HepG2 (cell line): Measurements from ENCODE around the gene TGFB2. TPM values are rescaled to one million over a fixed set of nuclear protein-coding genes. Genes with fewer than 3 reads are reported as not detected.

ENCODE experiments used
- ATAC-seq: fragments of 200-7000 bp; cut with Tn5 transposase; 3 replicates; pipeline ENCODE4 v1.9.1; 2020; ENCODE audit warnings: mild to moderate bottlenecking, moderate library complexity
- BruUV-seq: library from RNA; stranded (reverse); fragments of 400-500 nt; replicated peaks from 2 replicates; lab custom pipeline; 2021; lab: Mats Ljungman, UMichigan
- CTCF ChIA-PET: fragments of 300-600 bp; formaldehyde crosslinking; extraction: SDS; loops from one replicate; lab custom pipeline; 2021; ENCODE audit warnings: low total read pairs, inconsistent platforms, low intra/inter-chr PET ratio; lab: Yijun Ruan, JAX
- POLR2A ChIA-PET: fragments of 350-600 bp; sonication (Branson Sonifier 250); formaldehyde crosslinking; loops from one replicate; lab custom pipeline; 2020; ENCODE audit warnings: antibody characterized with exemption, inconsistent platforms; lab: Yijun Ruan, JAX
- DNase-seq: peaks from one replicate; pipeline ENCODE4 v3.0.0-alpha.2; 2015; ENCODE audit warnings: low spot score
- FAIRE-seq: peaks from 3 replicates; lab custom pipeline; 2011; peaks lifted over from hg19 to GRCh38; lab: Jason Lieb, UNC
- H2AFZ ChIP-seq: one replicate; pipeline ENCODE4 v1.6.1; 2011; ENCODE audit warnings: low read length, inconsistent platforms
- H3K27ac ChIP-seq: fragments of 300-600 bp; 3 replicates; pipeline ENCODE4 v1.8.0; 2011; ENCODE audit warnings: mixed run types, mild to moderate bottlenecking, mixed read lengths, low read length, inconsistent platforms; ENCODE audit not compliant: insufficient read depth; ENCODE audit errors: extremely low read length
- H3K27me3 ChIP-seq, 2 experiments: fragments of 200-600 bp in 1 of 2; 2 replicates in 1 of 2; 3 replicates in 1 of 2; pipeline versions ENCODE4 v1.6.0 to v1.8.0; 2011; ENCODE audit warnings: low read length in 2 of 2, mild to moderate bottlenecking in 2 of 2, moderate library complexity in 2 of 2, inconsistent platforms in 1 of 2; ENCODE audit not compliant: insufficient read depth in 2 of 2, control insufficient read depth in 1 of 2
- H3K36me3 ChIP-seq, 2 experiments: fragments of 200-600 bp in 1 of 2; replicated peaks in 1 of 2; 2 replicates in 1 of 2; 3 replicates in 1 of 2; pipeline versions ENCODE4 v1.5.1 to v1.8.0; 2011; ENCODE audit warnings: low read length in 2 of 2, inconsistent platforms in 1 of 2; ENCODE audit not compliant: insufficient read depth in 2 of 2, control insufficient read depth in 1 of 2
- H3K4me1 ChIP-seq: 2 replicates; pipeline ENCODE4 v1.5.1; 2012; ENCODE audit warnings: low read length, inconsistent platforms; ENCODE audit not compliant: insufficient read depth
- H3K4me2 ChIP-seq: 2 replicates; pipeline ENCODE4 v1.6.0; 2011; ENCODE audit warnings: low read depth, low read length, inconsistent platforms
- H3K4me3 ChIP-seq, 3 experiments: fragments of 200-600 bp in 1 of 3; sonication (generic), shearing (Covaris generic) in 1 of 3; replicated peaks in 1 of 3; 2 replicates each; pipeline ENCODE4 v1.5.1; 2011 to 2016; ENCODE audit warnings: low read length in 3 of 3, inconsistent platforms in 2 of 3, low read depth in 2 of 3, mild to moderate bottlenecking in 2 of 3, control low read depth in 1 of 3, mixed read lengths in 1 of 3; ENCODE audit not compliant: insufficient read depth in 1 of 3
- H3K79me2 ChIP-seq: one replicate; pipeline ENCODE4 v1.6.1; 2011; ENCODE audit warnings: low read length, inconsistent platforms; ENCODE audit not compliant: insufficient read depth
- H3K9ac ChIP-seq: 2 replicates; pipeline ENCODE4 v1.6.0; 2011; ENCODE audit warnings: mild to moderate bottlenecking, low read depth, low read length, inconsistent platforms; ENCODE audit not compliant: insufficient read depth
- H3K9me3 ChIP-seq: 2 replicates; pipeline ENCODE4 v1.5.1; 2012; ENCODE audit warnings: mild to moderate bottlenecking, low read length
- H4K20me1 ChIP-seq: 2 replicates; pipeline ENCODE4 v1.6.0; 2011; ENCODE audit warnings: inconsistent platforms, mild to moderate bottlenecking, low read length, moderate library complexity; ENCODE audit not compliant: insufficient read depth
- ISL2 ChIP-seq: sonication (generic); formaldehyde crosslinking; IDR thresholded peaks from 2 replicates; pipeline ENCODE4 v1.5.0; 2020; ENCODE audit warnings: missing genetic modification reagents
- NCOA2 ChIP-seq: sonication (generic); formaldehyde crosslinking; IDR thresholded peaks from 2 replicates; pipeline ENCODE4 v1.8.0; 2022; ENCODE audit warnings: inconsistent platforms
- TCF7 ChIP-seq: sonication (generic); IDR thresholded peaks from 2 replicates; pipeline ENCODE4 v1.6.1; 2016; ENCODE audit warnings: antibody characterized with exemption, low read depth
- ZFP37 ChIP-seq: sonication (generic); formaldehyde crosslinking; IDR thresholded peaks from 2 replicates; pipeline ENCODE4 v1.4.0; 2020; ENCODE audit warnings: missing genetic modification reagents, borderline replicate concordance
- ZMYM3 ChIP-seq: sonication (generic); formaldehyde crosslinking; IDR thresholded peaks from 2 replicates; pipeline ENCODE4 v1.5.1; 2020; ENCODE audit warnings: mild to moderate bottlenecking, missing genetic modification reagents
- ZNF484 ChIP-seq: sonication (generic); formaldehyde crosslinking; IDR thresholded peaks from 2 replicates; pipeline ENCODE4 v1.5.1; 2020; ENCODE audit warnings: mild to moderate bottlenecking, low read depth, missing genetic modification reagents, borderline replicate concordance
- ZNF569 ChIP-seq: sonication (generic); formaldehyde crosslinking; IDR thresholded peaks from 2 replicates; pipeline ENCODE4 v1.5.0; 2020; ENCODE audit warnings: mild to moderate bottlenecking, missing genetic modification reagents, moderate library complexity, borderline replicate concordance
- ZNF766 ChIP-seq: sonication (generic); formaldehyde crosslinking; IDR thresholded peaks from 2 replicates; pipeline ENCODE4 v1.5.0; 2020; ENCODE audit warnings: missing genetic modification reagents, borderline replicate concordance
- WGBS: methylation state at CpG from one replicate; pipeline ENCODE4 v1.1.6; 2017; ENCODE audit warnings: low lambda C conversion rate; 5-methylcytosine and 5-hydroxymethylcytosine counted together
- in situ Hi-C: cut with HindIII; loops from 2 replicates; pipeline ENCODE4 v1.10.0; 2017; ENCODE audit warnings: low pct_unique_long_range_greater_than_20kb; ENCODE audit not compliant: extremely low pct_ligation_motif_present
- intact Hi-C: fragments of 100-400 bp; cut with micrococcal nuclease; formaldehyde crosslinking; loops from one replicate; pipeline ENCODE4 v1.10.0; 2022; ENCODE audit not compliant: unreplicated experiment
- polyA plus RNA-seq, 8 experiments: library from polyadenylated mRNA; depleted of rRNA in 3 of 8; stranded (reverse) in 7 of 8; unstranded in 1 of 8; fragments of >200 nt; fragmentation: Illumina TruSeq in 4 of 8; extraction: Trizol in 4 of 8; gene quantifications; 2 replicates each; pipeline versions ENCODE4 v1.2.1 to v1.2.3, GENCODE V29; 2011 to 2016; ENCODE audit warnings: low read depth in 4 of 8, missing spikeins in 1 of 8, mixed read lengths in 1 of 8; ENCODE audit not compliant: insufficient read depth in 1 of 8
- total RNA-seq, 5 experiments: library from RNA; depleted of rRNA; stranded (reverse); fragments of >200 nt; fragmentation: Illumina TruSeq; extraction: Trizol; gene quantifications; 2 replicates each; pipeline ENCODE4 v1.2.3, GENCODE V29; 2016; ENCODE audit warnings: low read depth in 1 of 5
- TF ChIP-seq, protein P1 (sequence below): sonication (generic); formaldehyde crosslinking; IDR thresholded peaks from 2 replicates; pipeline ENCODE4 v1.9.0; 2021; ENCODE audit warnings: missing genetic modification reagents, borderline replicate concordance
- TF ChIP-seq, protein P2 (sequence below): fragments of 450-650 bp; IDR thresholded peaks from 2 replicates; pipeline ENCODE4 v1.6.1; 2016
- TF ChIP-seq, protein P3 (sequence below): sonication (generic); formaldehyde crosslinking; IDR thresholded peaks from 2 replicates; pipeline ENCODE4 v1.4.0; 2020; ENCODE audit warnings: mild to moderate bottlenecking, missing genetic modification reagents

Gene TGFB2
- total and polyA plus RNA-seq, 2 of the 13 experiments (the other 11 are each of a cell fraction or from before 2014, with no cell fraction given), result 0.07 TPM; not detected in 1

DNA sequence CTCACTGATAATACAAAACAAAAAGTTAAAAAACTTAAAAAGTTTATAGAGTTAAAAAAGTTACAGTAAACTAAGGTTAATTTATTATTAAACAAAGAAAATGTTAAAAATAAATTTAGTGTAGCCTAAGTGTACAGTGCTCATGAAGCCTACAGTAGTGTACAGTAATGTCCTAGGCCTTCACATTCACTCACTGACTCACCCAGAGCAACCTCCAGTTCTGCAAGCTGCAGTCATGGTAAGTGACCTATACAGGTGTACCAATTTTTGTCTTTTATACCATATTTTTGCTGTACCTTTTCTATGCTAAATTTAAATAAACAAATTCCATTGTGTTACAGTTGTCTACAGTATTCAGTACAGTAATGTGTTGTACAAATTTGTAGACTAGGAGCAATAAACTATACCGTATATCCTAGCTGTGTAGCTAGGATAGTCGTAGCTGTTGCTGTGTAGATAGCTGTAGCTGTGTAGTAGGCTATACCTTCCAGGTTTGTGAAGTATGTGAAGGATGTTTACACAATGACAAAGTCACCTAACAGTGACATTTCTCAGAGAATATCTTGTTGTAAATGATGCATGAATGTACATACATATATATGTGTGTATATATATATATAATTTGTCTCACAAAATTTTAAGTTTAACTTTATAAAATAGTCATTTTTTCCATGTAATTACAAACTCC, 140.2 kb downstream of the TGFB2 start:
- WGBS, result 45% methylated on average over 2 of the region's 2 CpGs
- ATAC-seq, result no peak
- Histone ChIP-seq H3K4me2 (no peak overlapping the region), H3K4me3 (no peak overlapping the region), H2AFZ (no peak overlapping the region), H3K9ac (no peak overlapping the region), H3K79me2 (no peaks in the 10 kb centered on the region), H3K36me3 (no peaks in the 10 kb centered on the region), H3K9me3 (no peaks in the 10 kb centered on the region), H3K27ac (no peak overlapping the region), H3K4me1 (no peaks in the 10 kb centered on the region), H3K27me3 (no peaks in the 10 kb centered on the region), H4K20me1 (no peaks in the 10 kb centered on the region)
- FAIRE-seq, result no peak
- TF ChIP-seq ZMYM3 (CRISPR knock-in tag), result no peak
- TF ChIP-seq, protein P1, sequence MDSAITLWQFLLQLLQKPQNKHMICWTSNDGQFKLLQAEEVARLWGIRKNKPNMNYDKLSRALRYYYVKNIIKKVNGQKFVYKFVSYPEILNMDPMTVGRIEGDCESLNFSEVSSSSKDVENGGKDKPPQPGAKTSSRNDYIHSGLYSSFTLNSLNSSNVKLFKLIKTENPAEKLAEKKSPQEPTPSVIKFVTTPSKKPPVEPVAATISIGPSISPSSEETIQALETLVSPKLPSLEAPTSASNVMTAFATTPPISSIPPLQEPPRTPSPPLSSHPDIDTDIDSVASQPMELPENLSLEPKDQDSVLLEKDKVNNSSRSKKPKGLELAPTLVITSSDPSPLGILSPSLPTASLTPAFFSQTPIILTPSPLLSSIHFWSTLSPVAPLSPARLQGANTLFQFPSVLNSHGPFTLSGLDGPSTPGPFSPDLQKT, result no peak
- TF ChIP-seq ZNF484 (CRISPR knock-in tag), result no peak
- TF ChIP-seq, protein P2, sequence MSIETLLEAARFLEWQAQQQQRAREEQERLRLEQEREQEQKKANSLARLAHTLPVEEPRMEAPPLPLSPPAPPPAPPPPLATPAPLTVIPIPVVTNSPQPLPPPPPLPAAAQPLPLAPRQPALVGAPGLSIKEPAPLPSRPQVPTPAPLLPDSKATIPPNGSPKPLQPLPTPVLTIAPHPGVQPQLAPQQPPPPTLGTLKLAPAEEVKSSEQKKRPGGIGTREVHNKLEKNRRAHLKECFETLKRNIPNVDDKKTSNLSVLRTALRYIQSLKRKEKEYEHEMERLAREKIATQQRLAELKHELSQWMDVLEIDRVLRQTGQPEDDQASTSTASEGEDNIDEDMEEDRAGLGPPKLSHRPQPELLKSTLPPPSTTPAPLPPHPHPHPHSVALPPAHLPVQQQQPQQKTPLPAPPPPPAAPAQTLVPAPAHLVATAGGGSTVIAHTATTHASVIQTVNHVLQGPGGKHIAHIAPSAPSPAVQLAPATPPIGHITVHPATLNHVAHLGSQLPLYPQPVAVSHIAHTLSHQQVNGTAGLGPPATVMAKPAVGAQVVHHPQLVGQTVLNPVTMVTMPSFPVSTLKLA, result no peak
- no peak for TF ChIP-seq NCOA2 (CRISPR knock-in tag)
- TF ChIP-seq ISL2 (CRISPR knock-in tag), result no peak
- TF ChIP-seq ZNF569 (CRISPR knock-in tag), result no peak
- no peak for TF ChIP-seq ZFP37 (CRISPR knock-in tag)
- TF ChIP-seq, protein P3, sequence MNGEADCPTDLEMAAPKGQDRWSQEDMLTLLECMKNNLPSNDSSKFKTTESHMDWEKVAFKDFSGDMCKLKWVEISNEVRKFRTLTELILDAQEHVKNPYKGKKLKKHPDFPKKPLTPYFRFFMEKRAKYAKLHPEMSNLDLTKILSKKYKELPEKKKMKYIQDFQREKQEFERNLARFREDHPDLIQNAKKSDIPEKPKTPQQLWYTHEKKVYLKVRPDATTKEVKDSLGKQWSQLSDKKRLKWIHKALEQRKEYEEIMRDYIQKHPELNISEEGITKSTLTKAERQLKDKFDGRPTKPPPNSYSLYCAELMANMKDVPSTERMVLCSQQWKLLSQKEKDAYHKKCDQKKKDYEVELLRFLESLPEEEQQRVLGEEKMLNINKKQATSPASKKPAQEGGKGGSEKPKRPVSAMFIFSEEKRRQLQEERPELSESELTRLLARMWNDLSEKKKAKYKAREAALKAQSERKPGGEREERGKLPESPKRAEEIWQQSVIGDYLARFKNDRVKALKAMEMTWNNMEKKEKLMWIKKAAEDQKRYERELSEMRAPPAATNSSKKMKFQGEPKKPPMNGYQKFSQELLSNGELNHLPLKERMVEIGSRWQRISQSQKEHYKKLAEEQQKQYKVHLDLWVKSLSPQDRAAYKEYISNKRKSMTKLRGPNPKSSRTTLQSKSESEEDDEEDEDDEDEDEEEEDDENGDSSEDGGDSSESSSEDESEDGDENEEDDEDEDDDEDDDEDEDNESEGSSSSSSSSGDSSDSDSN (CRISPR knock-in tag), result no peak
- TF ChIP-seq ZNF766 (CRISPR knock-in tag), result no peak
- no peak for TF ChIP-seq TCF7
- CTCF ChIA-PET, result no interaction called here
- in situ Hi-C loops, result no loop called here
- intact Hi-C loops, result no loop called here
- DNase-seq, result no peak
- no TSS peak for BruUV-seq
- POLR2A ChIA-PET, result no interaction called here
